Progenitor cell of endocrine pancreas (in vitro differentiated cells): Measurements from ENCODE around the gene DOCK1. TPM values are rescaled to one million over a fixed set of nuclear protein-coding genes. Genes with fewer than 3 reads are reported as not detected.

Experiments used
- DNase-seq: peaks from one replicate; pipeline ENCODE4 v3.0.0; 2021; ENCODE audit warnings: low spot score; ENCODE audit not compliant: unreplicated experiment
- H3K27ac Mint-ChIP-seq: 2 replicates; pipeline ENCODE4 v1.8.0; 2021; ENCODE audit warnings: mild to moderate bottlenecking, moderate library complexity, mixed read lengths
- H3K27me3 Mint-ChIP-seq: 2 replicates; pipeline ENCODE4 v1.8.0; 2021; ENCODE audit warnings: mixed read lengths
- H3K36me3 Mint-ChIP-seq: 2 replicates; pipeline ENCODE4 v1.8.0; 2022; ENCODE audit warnings: mixed read lengths; ENCODE audit not compliant: insufficient read depth
- H3K4me1 Mint-ChIP-seq: 2 replicates; pipeline ENCODE4 v1.8.0; 2021; ENCODE audit warnings: low read depth, mixed read lengths
- H3K4me3 Mint-ChIP-seq: 2 replicates; pipeline ENCODE4 v1.8.0; 2021; ENCODE audit warnings: low read depth, mild to moderate bottlenecking, moderate library complexity, mixed read lengths
- H3K9me3 Mint-ChIP-seq: 2 replicates; pipeline ENCODE4 v1.8.0; 2021; ENCODE audit warnings: low read depth, mixed read lengths
- total RNA-seq: library from RNA; stranded (reverse); gene quantifications from 2 replicates; pipeline ENCODE4 v1.2.1, GENCODE V29; 2021
- TF ChIP-seq, protein P1 (sequence below): fragments of 200-600 bp; sonication (generic); IDR thresholded peaks from one replicate; pipeline ENCODE4 v1.5.0; 2021; ENCODE audit warnings: antibody characterized with exemption, mild to moderate bottlenecking; ENCODE audit not compliant: unreplicated experiment

The DOCK1 gene
- total RNA-seq, 1 donor from 2014 or later = 77.8 TPM

- Mint-ChIP-seq H3K4me3 (no peak overlapping the region), H3K9me3 (no peaks in the 10 kb centered on the region), H3K27ac (no peak overlapping the region), H3K27me3 (no peaks in the 10 kb centered on the region), H3K4me1 (peaks cover 2% of the 10 kb centered on the region), H3K36me3 (peaks cover 3% of the 10 kb centered on the region)
- TF ChIP-seq, protein P1, sequence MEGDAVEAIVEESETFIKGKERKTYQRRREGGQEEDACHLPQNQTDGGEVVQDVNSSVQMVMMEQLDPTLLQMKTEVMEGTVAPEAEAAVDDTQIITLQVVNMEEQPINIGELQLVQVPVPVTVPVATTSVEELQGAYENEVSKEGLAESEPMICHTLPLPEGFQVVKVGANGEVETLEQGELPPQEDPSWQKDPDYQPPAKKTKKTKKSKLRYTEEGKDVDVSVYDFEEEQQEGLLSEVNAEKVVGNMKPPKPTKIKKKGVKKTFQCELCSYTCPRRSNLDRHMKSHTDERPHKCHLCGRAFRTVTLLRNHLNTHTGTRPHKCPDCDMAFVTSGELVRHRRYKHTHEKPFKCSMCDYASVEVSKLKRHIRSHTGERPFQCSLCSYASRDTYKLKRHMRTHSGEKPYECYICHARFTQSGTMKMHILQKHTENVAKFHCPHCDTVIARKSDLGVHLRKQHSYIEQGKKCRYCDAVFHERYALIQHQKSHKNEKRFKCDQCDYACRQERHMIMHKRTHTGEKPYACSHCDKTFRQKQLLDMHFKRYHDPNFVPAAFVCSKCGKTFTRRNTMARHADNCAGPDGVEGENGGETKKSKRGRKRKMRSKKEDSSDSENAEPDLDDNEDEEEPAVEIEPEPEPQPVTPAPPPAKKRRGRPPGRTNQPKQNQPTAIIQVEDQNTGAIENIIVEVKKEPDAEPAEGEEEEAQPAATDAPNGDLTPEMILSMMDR = no peak
- DNase-seq = no peak
Measured at GRCh38 chr10:127325506-127325905, 420.3 kb downstream of the DOCK1 start.

DNA sequence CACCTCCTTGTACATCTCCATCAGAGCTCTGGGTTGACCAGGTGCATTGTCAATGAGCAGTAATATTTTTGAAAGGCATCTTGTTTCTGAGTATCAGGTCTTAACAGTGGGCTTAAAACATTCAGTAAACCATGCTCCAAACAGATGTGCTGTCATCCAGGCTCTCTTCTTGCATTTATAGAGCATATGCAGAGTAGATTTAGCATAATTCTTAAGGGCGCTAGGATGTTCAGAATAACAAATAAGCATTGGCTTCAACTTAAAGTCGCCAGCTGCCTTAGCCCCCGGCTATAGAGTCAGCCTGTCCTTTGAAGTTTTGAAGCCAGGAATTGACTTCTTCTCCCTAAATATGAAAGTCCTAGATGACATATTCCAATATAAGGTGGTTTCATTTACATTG is 421.7 kb downstream of the DOCK1 start:
- Mint-ChIP-seq H3K27ac (no peak overlapping the region), H3K36me3 (peaks cover 3% of the 10 kb centered on the region), H3K9me3 (no peaks in the 10 kb centered on the region), H3K4me3 (no peak overlapping the region), H3K27me3 (no peaks in the 10 kb centered on the region), H3K4me1 (peaks cover 2% of the 10 kb centered on the region)
- TF ChIP-seq, protein P1 = no peak
- DNase-seq = no peak

GRCh38 chr10:127331696-127332095 is 426.5 kb downstream of the DOCK1 start:
- TF ChIP-seq, protein P1 = no peak
- no peak for DNase-seq
- H3K27me3 Mint-ChIP-seq = no peaks in the 10 kb centered on the region
- peaks cover 3% of the 10 kb centered on the region for H3K36me3 Mint-ChIP-seq
- peaks cover 2% of the 10 kb centered on the region for H3K4me1 Mint-ChIP-seq
- H3K27ac Mint-ChIP-seq = no peak overlapping the region
- H3K9me3 Mint-ChIP-seq = no peaks in the 10 kb centered on the region
- no peak overlapping the region for H3K4me3 Mint-ChIP-seq

DNA sequence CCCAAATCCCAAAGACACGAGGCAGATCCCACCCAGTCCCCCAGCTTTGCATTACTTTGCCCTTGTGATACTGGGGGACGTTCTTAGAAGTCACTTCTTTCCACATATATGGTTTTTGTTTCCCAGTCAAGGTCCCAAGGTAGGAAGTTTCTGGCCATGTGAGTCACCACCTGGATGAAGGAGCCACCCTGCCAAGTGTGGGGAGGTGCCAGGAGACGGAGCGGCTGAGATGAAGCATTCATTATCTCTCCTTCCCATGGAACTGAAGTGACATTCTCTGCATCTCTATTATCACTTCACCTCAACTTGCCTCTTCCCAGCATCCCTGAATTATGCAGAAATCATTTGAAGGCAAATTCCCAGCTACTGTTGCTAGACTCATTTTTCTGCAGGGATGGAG is 427.4 kb downstream of the DOCK1 start:
- Mint-ChIP-seq H3K27ac (no peak overlapping the region), H3K4me1 (peaks cover 2% of the 10 kb centered on the region), H3K27me3 (no peaks in the 10 kb centered on the region), H3K4me3 (no peak overlapping the region), H3K9me3 (no peaks in the 10 kb centered on the region), H3K36me3 (peaks cover 3% of the 10 kb centered on the region)
- TF ChIP-seq, protein P1 = no peak
- DNase-seq = no peak

DNA sequence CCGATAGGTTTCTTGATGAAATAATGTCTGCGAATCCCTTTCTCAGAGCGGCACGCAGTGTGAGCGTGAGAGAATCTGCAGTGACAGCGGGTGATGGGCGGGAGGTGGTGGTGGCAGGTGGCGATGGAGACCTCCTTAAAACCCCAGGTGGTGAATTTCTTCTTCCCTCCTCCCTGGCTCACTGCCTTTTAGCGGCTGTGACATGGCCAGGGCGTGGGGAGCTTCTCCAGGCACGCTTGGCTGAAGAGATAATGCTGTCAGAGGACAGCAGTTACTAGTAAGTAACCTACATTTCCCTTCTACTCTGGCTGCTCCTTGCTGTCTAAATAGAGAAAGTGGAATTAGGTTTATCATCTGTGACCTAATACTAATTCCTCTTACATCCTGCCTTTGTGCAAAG is 432.6 kb downstream of the DOCK1 start:
- Mint-ChIP-seq H3K4me1 (no peaks in the 10 kb centered on the region), H3K27ac (no peak overlapping the region), H3K36me3 (no peaks in the 10 kb centered on the region), H3K9me3 (no peaks in the 10 kb centered on the region), H3K4me3 (no peak overlapping the region), H3K27me3 (no peaks in the 10 kb centered on the region)
- DNase-seq = no peak
- TF ChIP-seq, protein P1 = no peak
